GM18511 (cell line): ENCODE data around the gene ALDH8A1.

Experiments
- ATAC-seq: cut with Tn5 transposase; IDR thresholded peaks from one replicate; pipeline ENCODE4 v1.9.1; 2021; ENCODE audit warnings: mild to moderate bottlenecking, moderate library complexity; ENCODE audit not compliant: unreplicated experiment

The ALDH8A1 gene

GRCh38 chr6:134949927-134950326, at the start of gene ALDH8A1:
Gene ALDH8A1 (minus strand): TSS chr6:134950101. CDS start chr6:134950053, 48 bp downstream.
- ATAC-seq, result no peak

GRCh38 chr6:134999107-134999506, 49.2 kb upstream of the ALDH8A1 start:
- no peak for ATAC-seq

GRCh38 chr6:134997133-134997995, 47.5 kb upstream of the ALDH8A1 start:
- no peak for ATAC-seq

GRCh38 chr6:134995536-134995935, 45.6 kb upstream of the ALDH8A1 start:
- ATAC-seq, result no peak

- no peak for ATAC-seq
Observed at GRCh38 chr6:134994431-134994830, 44.5 kb upstream of the ALDH8A1 start.

- ATAC-seq, result no peak
Observed at GRCh38 chr6:134992155-134992554, 42.3 kb upstream of the ALDH8A1 start.

- no peak for ATAC-seq
Observed at GRCh38 chr6:134990262-134990661, 40.4 kb upstream of the ALDH8A1 start.

- no peak for ATAC-seq
Observed at GRCh38 chr6:134984821-134985220, 34.9 kb upstream of the ALDH8A1 start.

- no peak for ATAC-seq
Observed at GRCh38 chr6:134983823-134984222, 33.9 kb upstream of the ALDH8A1 start.

GRCh38 chr6:134982161-134982560, 32.3 kb upstream of the ALDH8A1 start:
- no peak for ATAC-seq

- no peak for ATAC-seq
Observed at GRCh38 chr6:134980846-134981245, 30.9 kb upstream of the ALDH8A1 start.

GRCh38 chr6:134979142-134979541, 29.2 kb upstream of the ALDH8A1 start:
- ATAC-seq, result peak; percentile 95

- ATAC-seq, result no peak
Observed at GRCh38 chr6:134974370-134974769, 24.5 kb upstream of the ALDH8A1 start.

- ATAC-seq, result no peak
Observed at GRCh38 chr6:134967711-134968110, 17.8 kb upstream of the ALDH8A1 start.

GRCh38 chr6:134964451-134965203, 14.7 kb upstream of the ALDH8A1 start:
- ATAC-seq, result no peak

- ATAC-seq, result no peak
Observed at GRCh38 chr6:134962421-134962820, 12.5 kb upstream of the ALDH8A1 start.

- no peak for ATAC-seq
Observed at GRCh38 chr6:134961366-134961765, 11.5 kb upstream of the ALDH8A1 start.

GRCh38 chr6:134959603-134960002, 9.7 kb upstream of the ALDH8A1 start:
- no peak for ATAC-seq

GRCh38 chr6:134956676-134957075, 6.8 kb upstream of the ALDH8A1 start:
- ATAC-seq, result no peak

GRCh38 chr6:134956032-134956431, 6.1 kb upstream of the ALDH8A1 start:
- no peak for ATAC-seq

- no peak for ATAC-seq
Observed at GRCh38 chr6:134954272-134955000, 4.5 kb upstream of the ALDH8A1 start.
